Measurements from ENCODE around the gene MOGAT1. TPM values are rescaled to one million over a fixed set of nuclear protein-coding genes. Genes with fewer than 3 reads are reported as not detected.

MOGAT1 gene
- total and polyA plus RNA-seq, 9 of the 15 experiments (the other 6 are each of a cell fraction or from before 2014, with no cell fraction given): not detected

DNA sequence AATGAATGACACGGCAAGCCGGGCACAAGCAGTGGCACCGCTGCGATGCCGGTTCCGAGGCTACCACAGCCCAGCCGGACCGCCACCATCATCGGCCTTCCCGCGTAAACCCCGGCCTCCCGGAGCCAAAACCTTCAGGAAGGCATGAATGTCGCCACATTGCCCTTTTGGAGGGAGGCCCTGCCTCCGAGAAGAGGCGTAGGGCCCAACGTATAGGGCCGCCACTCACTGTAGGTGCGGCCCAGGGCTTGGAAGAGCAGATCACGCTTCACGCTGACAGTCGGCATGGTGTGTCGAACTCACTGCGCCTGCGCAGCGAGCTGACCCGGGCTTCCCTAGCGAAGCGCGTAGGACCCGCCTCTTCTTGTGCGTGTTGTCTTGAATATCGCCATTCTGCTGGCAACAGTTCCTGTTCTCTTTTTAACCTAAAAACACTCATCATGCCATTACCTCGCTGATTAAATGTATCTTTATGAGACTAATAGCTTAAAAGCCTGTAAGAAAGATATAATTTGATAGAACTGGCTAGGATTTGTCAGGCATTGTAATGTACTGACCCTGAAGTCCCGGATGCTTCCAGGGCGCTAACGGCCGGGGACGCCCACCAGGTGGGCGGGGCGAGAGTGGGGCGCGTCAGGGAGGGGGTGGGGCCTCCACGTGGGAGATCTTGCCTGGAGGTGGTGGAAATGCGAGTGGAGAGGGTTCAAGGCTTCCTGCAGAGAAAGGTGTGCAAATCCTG, 15.5 kb upstream of the MOGAT1 start, which contains the start of gene FARSB (continued):
- no peak for TF ChIP-seq ARID2 (IDR thresholded peaks at IDR 0.05)
- TF ChIP-seq RFX1 (IDR thresholded peaks at IDR 0.05): no peak
- no peak for TF ChIP-seq PYGO2 (tag; IDR thresholded peaks at IDR 0.05)
- TF ChIP-seq, protein P1, sequence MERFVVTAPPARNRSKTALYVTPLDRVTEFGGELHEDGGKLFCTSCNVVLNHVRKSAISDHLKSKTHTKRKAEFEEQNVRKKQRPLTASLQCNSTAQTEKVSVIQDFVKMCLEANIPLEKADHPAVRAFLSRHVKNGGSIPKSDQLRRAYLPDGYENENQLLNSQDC (CRISPR knock-in tag; IDR thresholded peaks at IDR 0.05): no peak
- no peak for TF ChIP-seq ZNF316 (IDR thresholded peaks at IDR 0.05)
- no peak for TF ChIP-seq PRPF4 (IDR thresholded peaks at IDR 0.05; ENCODE audit: insufficient read depth, low read depth, low read length, poor library complexity, severe bottlenecking)
- no peak for TF ChIP-seq GABPA (tag; conservative IDR thresholded peaks at IDR 0.05; ENCODE audit: low read depth)
- no peak for TF ChIP-seq NFE2L1 (tag; IDR thresholded peaks at IDR 0.05; ENCODE audit: borderline replicate concordance, low read depth)
- no peak for TF ChIP-seq RFX5 (IDR thresholded peaks at IDR 0.05; ENCODE audit: low read depth, low read length)
- no peak for TF ChIP-seq ZNF184 (CRISPR knock-in tag; IDR thresholded peaks at IDR 0.05)
- no peak for TF ChIP-seq RBM39 (optimal IDR thresholded peaks at IDR 0.05; ENCODE audit: low read depth, low read length)
- TF ChIP-seq, protein P2, sequence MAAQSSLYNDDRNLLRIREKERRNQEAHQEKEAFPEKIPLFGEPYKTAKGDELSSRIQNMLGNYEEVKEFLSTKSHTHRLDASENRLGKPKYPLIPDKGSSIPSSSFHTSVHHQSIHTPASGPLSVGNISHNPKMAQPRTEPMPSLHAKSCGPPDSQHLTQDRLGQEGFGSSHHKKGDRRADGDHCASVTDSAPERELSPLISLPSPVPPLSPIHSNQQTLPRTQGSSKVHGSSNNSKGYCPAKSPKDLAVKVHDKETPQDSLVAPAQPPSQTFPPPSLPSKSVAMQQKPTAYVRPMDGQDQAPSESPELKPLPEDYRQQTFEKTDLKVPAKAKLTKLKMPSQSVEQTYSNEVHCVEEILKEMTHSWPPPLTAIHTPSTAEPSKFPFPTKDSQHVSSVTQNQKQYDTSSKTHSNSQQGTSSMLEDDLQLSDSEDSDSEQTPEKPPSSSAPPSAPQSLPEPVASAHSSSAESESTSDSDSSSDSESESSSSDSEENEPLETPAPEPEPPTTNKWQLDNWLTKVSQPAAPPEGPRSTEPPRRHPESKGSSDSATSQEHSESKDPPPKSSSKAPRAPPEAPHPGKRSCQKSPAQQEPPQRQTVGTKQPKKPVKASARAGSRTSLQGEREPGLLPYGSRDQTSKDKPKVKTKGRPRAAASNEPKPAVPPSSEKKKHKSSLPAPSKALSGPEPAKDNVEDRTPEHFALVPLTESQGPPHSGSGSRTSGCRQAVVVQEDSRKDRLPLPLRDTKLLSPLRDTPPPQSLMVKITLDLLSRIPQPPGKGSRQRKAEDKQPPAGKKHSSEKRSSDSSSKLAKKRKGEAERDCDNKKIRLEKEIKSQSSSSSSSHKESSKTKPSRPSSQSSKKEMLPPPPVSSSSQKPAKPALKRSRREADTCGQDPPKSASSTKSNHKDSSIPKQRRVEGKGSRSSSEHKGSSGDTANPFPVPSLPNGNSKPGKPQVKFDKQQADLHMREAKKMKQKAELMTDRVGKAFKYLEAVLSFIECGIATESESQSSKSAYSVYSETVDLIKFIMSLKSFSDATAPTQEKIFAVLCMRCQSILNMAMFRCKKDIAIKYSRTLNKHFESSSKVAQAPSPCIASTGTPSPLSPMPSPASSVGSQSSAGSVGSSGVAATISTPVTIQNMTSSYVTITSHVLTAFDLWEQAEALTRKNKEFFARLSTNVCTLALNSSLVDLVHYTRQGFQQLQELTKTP (IDR thresholded peaks at IDR 0.05; ENCODE audit: low read depth in 1 of 2, partially characterized antibody in 2 of 2): no peak
- TF ChIP-seq POU5F1 (IDR thresholded peaks at IDR 0.05; ENCODE audit: borderline replicate concordance, low read depth, low read length, partially characterized antibody): no peak
- no peak for TF ChIP-seq HIVEP1 (CRISPR knock-in tag; IDR thresholded peaks at IDR 0.05)
- TF ChIP-seq SMAD2 (IDR thresholded peaks at IDR 0.05; ENCODE audit: low read depth, low read length): no peak
- no peak for TF ChIP-seq CC2D1A (IDR thresholded peaks at IDR 0.05)
- TF ChIP-seq, protein P3, sequence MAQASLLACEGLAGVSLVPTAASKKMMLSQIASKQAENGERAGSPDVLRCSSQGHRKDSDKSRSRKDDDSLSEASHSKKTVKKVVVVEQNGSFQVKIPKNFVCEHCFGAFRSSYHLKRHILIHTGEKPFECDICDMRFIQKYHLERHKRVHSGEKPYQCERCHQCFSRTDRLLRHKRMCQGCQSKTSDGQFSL (CRISPR knock-in tag; IDR thresholded peaks at IDR 0.05): no peak
- TF ChIP-seq, protein P3 (tag; IDR thresholded peaks at IDR 0.05): no peak
- no peak for TF ChIP-seq LARP7 (IDR thresholded peaks at IDR 0.05)
- TF ChIP-seq ZNF589 (CRISPR knock-in tag; IDR thresholded peaks at IDR 0.05; ENCODE audit: low read depth): no peak
- no peak for TF ChIP-seq GATA2 (CRISPR knock-in tag; IDR thresholded peaks at IDR 0.05)
